K562 (cell line): Measurements from ENCODE around the gene CENPO. TPM values are rescaled to one million over a fixed set of nuclear protein-coding genes. Genes with fewer than 3 reads are reported as not detected.

ENCODE experiments used
- ARID2 ChIP-seq: fragments of 450-650 bp; IDR thresholded peaks from 2 replicates; pipeline ENCODE4 v1.6.1; 2017; ENCODE audit warnings: antibody characterized with exemption, mild to moderate bottlenecking
- BMI1 ChIP-seq: fragments of 150-350 bp; IDR thresholded peaks from 2 replicates; pipeline ENCODE4 v1.6.1; 2014; ENCODE audit warnings: low read length
- CTBP1 ChIP-seq: fragments of 450-650 bp; IDR thresholded peaks from 2 replicates; pipeline ENCODE4 v1.6.1; 2016; ENCODE audit warnings: borderline replicate concordance
- EHMT2 ChIP-seq: fragments of 450-650 bp; IDR thresholded peaks from 2 replicates; pipeline ENCODE4 v1.6.1; 2018; ENCODE audit warnings: antibody characterized with exemption
- HDAC1 ChIP-seq, 2 experiments: fragments of 450-650 bp; IDR thresholded peaks; 2 replicates each; pipeline ENCODE4 v1.6.1; 2016 to 2017; ENCODE audit warnings: inconsistent platforms in 1 of 2, mild to moderate bottlenecking in 1 of 2, moderate library complexity in 1 of 2
- MCM2 ChIP-seq: fragments of 450-650 bp; IDR thresholded peaks from 2 replicates; pipeline ENCODE4 v1.6.1; 2017; ENCODE audit warnings: low read depth, mild to moderate bottlenecking
- MECOM ChIP-seq: fragments of 250-450 bp; sonication (Bioruptor Pico); IDR thresholded peaks from 2 replicates; pipeline ENCODE4 v1.8.0; 2022; ENCODE audit warnings: inconsistent platforms
- MTA2 ChIP-seq: fragments of 450-650 bp; IDR thresholded peaks from 2 replicates; pipeline ENCODE4 v1.6.1; 2016; ENCODE audit warnings: low read depth
- NR2F6 ChIP-seq: fragments of 450-650 bp; formaldehyde crosslinking; IDR thresholded peaks from 2 replicates; pipeline ENCODE4 v1.4.0; 2020; ENCODE audit warnings: mild to moderate bottlenecking
- PCBP2 ChIP-seq: fragments of 200-400 bp; formaldehyde crosslinking; IDR thresholded peaks from 2 replicates; pipeline ENCODE4 v1.6.1; 2018; ENCODE audit warnings: low read length, low read depth, mild to moderate bottlenecking, moderate library complexity; ENCODE audit not compliant: poor library complexity, severe bottlenecking
- SMAD2 ChIP-seq: fragments of 150-350 bp; IDR thresholded peaks from 2 replicates; pipeline ENCODE4 v1.6.1; 2014; ENCODE audit warnings: low read depth, mild to moderate bottlenecking, low read length
- YBX1 ChIP-seq: fragments of 450-650 bp; IDR thresholded peaks from 2 replicates; pipeline ENCODE4 v1.7.1; 2016; ENCODE audit warnings: mild to moderate bottlenecking
- ZFP30 ChIP-seq: fragments of 250-450 bp; sonication (Bioruptor Pico); IDR thresholded peaks from 2 replicates; pipeline ENCODE4 v1.8.0; 2022; ENCODE audit warnings: moderate library complexity, mild to moderate bottlenecking, inconsistent platforms, borderline replicate concordance
- ZNF140 ChIP-seq: fragments of 250-450 bp; sonication (Bioruptor Pico); IDR thresholded peaks from 2 replicates; pipeline ENCODE4 v1.8.0; 2021; ENCODE audit warnings: moderate library complexity, mild to moderate bottlenecking, inconsistent platforms
- ZNF785 ChIP-seq: fragments of 250-450 bp; sonication (Bioruptor Pico); IDR thresholded peaks from 2 replicates; pipeline ENCODE4 v1.4.0; 2020; ENCODE audit warnings: mild to moderate bottlenecking
- polyA plus RNA-seq, 8 experiments: library from polyadenylated mRNA; depleted of rRNA in 4 of 8; stranded (reverse) in 5 of 8; unstranded in 3 of 8; fragments of >200 nt; fragmentation: Nextera tagmentation in 2 of 8; fragmentation: Illumina TruSeq in 1 of 8; extraction: Ambion mirVana in 2 of 8; extraction: Trizol in 1 of 8; gene quantifications; 2 replicates each; pipeline versions ENCODE4 v1.2.1 to v1.2.3, GENCODE V29; 2011 to 2014; ENCODE audit warnings: inconsistent platforms in 1 of 8, missing spikeins in 1 of 8
- total RNA-seq, 7 experiments: library from RNA; depleted of rRNA in 6 of 7; stranded (reverse); fragments of >200 nt in 6 of 7; fragmentation: Illumina TruSeq in 2 of 7; extraction: Trizol in 2 of 7; gene quantifications; 2 replicates each; pipeline versions ENCODE4 v1.2.1 to v1.2.3, GENCODE V29; 2011 to 2021; ENCODE audit warnings: low replicate concordance in 1 of 7
- TF ChIP-seq, protein P1 (sequence below): fragments of 450-650 bp; IDR thresholded peaks from 2 replicates; pipeline ENCODE4 v1.6.1; 2018; ENCODE audit not compliant: partially characterized antibody
- TF ChIP-seq, protein P2 (sequence below): fragments of 250-450 bp; sonication (Bioruptor Pico); IDR thresholded peaks from 2 replicates; pipeline ENCODE4 v1.5.0; 2021
- TF ChIP-seq, protein P3 (sequence below): IDR thresholded peaks from 2 replicates; pipeline ENCODE4 v1.6.1; 2011; ENCODE audit not compliant: insufficient read length; ENCODE audit errors: extremely low read depth
- TF ChIP-seq, protein P4 (sequence below): sonication (generic); IDR thresholded peaks from 2 replicates; pipeline ENCODE4 v1.6.1; 2016
- TF ChIP-seq, protein P5 (sequence below): fragments of 450-650 bp; IDR thresholded peaks from 2 replicates; pipeline ENCODE4 v1.6.1; 2018; ENCODE audit warnings: mild to moderate bottlenecking, low read depth; ENCODE audit not compliant: partially characterized antibody
- TF ChIP-seq, protein P6 (sequence below): fragments of 450-650 bp; formaldehyde crosslinking; IDR thresholded peaks from 2 replicates; pipeline ENCODE4 v1.4.0; 2022; ENCODE audit warnings: missing genetic modification characterization

The CENPO gene
- total and polyA plus RNA-seq, 9 of the 15 experiments (the other 6 are each of a cell fraction or from before 2014, with no cell fraction given): 30.6 to 59.4 (median 38.9) TPM

DNA sequence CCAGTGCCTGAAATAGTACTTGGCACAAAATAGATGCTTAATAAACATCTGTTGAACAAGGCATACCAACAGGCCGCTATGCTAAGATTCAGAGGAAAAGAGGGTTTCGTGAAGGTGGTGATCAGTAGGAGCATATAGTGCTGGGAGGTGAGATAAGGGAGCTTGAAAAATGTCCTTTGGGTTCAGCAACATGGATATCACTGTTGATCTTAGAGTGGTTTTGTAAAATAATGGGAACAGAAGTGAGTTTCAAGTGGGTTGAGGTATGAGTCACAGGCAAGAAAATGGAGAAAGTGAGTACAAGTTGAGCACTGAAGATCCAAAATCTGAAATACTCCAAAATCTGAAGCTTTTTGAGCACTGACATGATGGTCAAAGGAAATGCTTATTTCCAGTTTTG lies 4.4 kb downstream of the CENPO start (continued):
- TF ChIP-seq, protein P1, sequence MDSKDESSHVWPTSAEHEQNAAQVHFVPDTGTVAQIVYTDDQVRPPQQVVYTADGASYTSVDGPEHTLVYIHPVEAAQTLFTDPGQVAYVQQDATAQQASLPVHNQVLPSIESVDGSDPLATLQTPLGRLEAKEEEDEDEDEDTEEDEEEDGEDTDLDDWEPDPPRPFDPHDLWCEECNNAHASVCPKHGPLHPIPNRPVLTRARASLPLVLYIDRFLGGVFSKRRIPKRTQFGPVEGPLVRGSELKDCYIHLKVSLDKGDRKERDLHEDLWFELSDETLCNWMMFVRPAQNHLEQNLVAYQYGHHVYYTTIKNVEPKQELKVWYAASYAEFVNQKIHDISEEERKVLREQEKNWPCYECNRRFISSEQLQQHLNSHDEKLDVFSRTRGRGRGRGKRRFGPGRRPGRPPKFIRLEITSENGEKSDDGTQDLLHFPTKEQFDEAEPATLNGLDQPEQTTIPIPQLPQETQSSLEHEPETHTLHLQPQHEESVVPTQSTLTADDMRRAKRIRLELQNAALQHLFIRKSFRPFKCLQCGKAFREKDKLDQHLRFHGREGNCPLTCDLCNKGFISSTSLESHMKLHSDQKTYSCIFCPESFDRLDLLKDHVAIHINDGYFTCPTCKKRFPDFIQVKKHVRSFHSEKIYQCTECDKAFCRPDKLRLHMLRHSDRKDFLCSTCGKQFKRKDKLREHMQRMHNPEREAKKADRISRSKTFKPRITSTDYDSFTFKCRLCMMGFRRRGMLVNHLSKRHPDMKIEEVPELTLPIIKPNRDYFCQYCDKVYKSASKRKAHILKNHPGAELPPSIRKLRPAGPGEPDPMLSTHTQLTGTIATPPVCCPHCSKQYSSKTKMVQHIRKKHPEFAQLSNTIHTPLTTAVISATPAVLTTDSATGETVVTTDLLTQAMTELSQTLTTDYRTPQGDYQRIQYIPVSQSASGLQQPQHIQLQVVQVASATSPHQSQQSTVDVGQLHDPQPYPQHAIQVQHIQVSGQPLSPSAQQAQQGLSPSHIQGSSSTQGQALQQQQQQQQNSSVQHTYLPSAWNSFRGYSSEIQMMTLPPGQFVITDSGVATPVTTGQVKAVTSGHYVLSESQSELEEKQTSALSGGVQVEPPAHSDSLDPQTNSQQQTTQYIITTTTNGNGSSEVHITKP: no peak
- TF ChIP-seq ZNF785 (CRISPR knock-in tag): no peak
- TF ChIP-seq MTA2: peak; percentile 10; the same call in 1 of the 2 replicates
- no peak for TF ChIP-seq PCBP2
- TF ChIP-seq CTBP1: no peak
- TF ChIP-seq ZNF140: no peak
- peak; percentile 82 for TF ChIP-seq EHMT2
- TF ChIP-seq HDAC1 (IDR thresholded peaks at IDR 0.05): peak in 1 of 2 experiments; percentile 43; a peak in 1 of 4 replicates
- TF ChIP-seq, protein P2, sequence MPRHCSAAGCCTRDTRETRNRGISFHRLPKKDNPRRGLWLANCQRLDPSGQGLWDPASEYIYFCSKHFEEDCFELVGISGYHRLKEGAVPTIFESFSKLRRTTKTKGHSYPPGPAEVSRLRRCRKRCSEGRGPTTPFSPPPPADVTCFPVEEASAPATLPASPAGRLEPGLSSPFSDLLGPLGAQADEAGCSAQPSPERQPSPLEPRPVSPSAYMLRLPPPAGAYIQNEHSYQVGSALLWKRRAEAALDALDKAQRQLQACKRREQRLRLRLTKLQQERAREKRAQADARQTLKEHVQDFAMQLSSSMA: no peak
- TF ChIP-seq, protein P3, sequence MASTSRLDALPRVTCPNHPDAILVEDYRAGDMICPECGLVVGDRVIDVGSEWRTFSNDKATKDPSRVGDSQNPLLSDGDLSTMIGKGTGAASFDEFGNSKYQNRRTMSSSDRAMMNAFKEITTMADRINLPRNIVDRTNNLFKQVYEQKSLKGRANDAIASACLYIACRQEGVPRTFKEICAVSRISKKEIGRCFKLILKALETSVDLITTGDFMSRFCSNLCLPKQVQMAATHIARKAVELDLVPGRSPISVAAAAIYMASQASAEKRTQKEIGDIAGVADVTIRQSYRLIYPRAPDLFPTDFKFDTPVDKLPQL: no peak
- no peak for TF ChIP-seq ARID2
- TF ChIP-seq SMAD2: no peak
- TF ChIP-seq ZFP30 (CRISPR knock-in tag): no peak
- TF ChIP-seq MECOM (CRISPR knock-in tag): no peak
- TF ChIP-seq, protein P4, sequence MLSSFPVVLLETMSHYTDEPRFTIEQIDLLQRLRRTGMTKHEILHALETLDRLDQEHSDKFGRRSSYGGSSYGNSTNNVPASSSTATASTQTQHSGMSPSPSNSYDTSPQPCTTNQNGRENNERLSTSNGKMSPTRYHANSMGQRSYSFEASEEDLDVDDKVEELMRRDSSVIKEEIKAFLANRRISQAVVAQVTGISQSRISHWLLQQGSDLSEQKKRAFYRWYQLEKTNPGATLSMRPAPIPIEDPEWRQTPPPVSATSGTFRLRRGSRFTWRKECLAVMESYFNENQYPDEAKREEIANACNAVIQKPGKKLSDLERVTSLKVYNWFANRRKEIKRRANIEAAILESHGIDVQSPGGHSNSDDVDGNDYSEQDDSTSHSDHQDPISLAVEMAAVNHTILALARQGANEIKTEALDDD: no peak
- TF ChIP-seq, protein P5, sequence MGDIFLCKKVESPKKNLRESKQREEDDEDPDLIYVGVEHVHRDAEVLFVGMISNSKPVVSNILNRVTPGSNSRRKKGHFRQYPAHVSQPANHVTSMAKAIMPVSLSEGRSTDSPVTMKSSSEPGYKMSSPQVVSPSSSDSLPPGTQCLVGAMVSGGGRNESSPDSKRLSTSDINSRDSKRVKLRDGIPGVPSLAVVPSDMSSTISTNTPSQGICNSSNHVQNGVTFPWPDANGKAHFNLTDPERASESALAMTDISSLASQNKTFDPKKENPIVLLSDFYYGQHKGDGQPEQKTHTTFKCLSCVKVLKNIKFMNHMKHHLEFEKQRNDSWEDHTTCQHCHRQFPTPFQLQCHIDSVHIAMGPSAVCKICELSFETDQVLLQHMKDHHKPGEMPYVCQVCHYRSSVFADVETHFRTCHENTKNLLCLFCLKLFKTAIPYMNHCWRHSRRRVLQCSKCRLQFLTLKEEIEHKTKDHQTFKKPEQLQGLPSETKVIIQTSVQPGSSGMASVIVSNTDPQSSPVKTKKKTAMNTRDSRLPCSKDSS: no peak
- no peak for TF ChIP-seq MCM2
- no peak for TF ChIP-seq NR2F6
- TF ChIP-seq, protein P6, sequence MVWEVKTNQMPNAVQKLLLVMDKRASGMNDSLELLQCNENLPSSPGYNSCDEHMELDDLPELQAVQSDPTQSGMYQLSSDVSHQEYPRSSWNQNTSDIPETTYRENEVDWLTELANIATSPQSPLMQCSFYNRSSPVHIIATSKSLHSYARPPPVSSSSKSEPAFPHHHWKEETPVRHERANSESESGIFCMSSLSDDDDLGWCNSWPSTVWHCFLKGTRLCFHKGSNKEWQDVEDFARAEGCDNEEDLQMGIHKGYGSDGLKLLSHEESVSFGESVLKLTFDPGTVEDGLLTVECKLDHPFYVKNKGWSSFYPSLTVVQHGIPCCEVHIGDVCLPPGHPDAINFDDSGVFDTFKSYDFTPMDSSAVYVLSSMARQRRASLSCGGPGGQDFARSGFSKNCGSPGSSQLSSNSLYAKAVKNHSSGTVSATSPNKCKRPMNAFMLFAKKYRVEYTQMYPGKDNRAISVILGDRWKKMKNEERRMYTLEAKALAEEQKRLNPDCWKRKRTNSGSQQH (CRISPR knock-in tag): no peak
- no peak for TF ChIP-seq YBX1
- no peak for TF ChIP-seq BMI1
